GM23248 (cell line): ENCODE data around the gene RAB36. TPM values are rescaled to one million over a fixed set of nuclear protein-coding genes. Genes with fewer than 3 reads are reported as not detected.

Experiments
- DNase-seq: peaks from one replicate; pipeline ENCODE4 v3.0.0-alpha.2; 2015
- H2AFZ ChIP-seq: fragments of 200-600 bp; sonication (generic); 2 replicates; pipeline ENCODE4 v1.6.1; 2016; ENCODE audit warnings: antibody characterized with exemption
- H3F3A ChIP-seq: fragments of 200-600 bp; sonication (generic); 2 replicates; pipeline ENCODE4 v1.6.1; 2016; ENCODE audit warnings: mild to moderate bottlenecking, antibody characterized with exemption, mixed run types; ENCODE audit not compliant: insufficient read depth
- H3K27ac ChIP-seq: fragments of 200-600 bp; sonication (generic); 2 replicates; pipeline ENCODE4 v1.5.1; 2016; ENCODE audit warnings: mild to moderate bottlenecking
- H3K27me3 ChIP-seq: fragments of 200-600 bp; sonication (generic); replicated peaks from 2 replicates; pipeline ENCODE4 v1.6.1; 2016; ENCODE audit warnings: mild to moderate bottlenecking; ENCODE audit not compliant: insufficient read depth
- H3K36me3 ChIP-seq: fragments of 200-600 bp; sonication (generic); 2 replicates; pipeline ENCODE4 v1.6.1; 2016; ENCODE audit warnings: low read depth, mild to moderate bottlenecking
- H3K4me1 ChIP-seq: fragments of 200-600 bp; sonication (generic); 2 replicates; pipeline ENCODE4 v1.6.1; 2016; ENCODE audit warnings: mild to moderate bottlenecking; ENCODE audit not compliant: insufficient read depth
- H3K4me2 ChIP-seq: fragments of 200-600 bp; sonication (generic); one replicate; pipeline ENCODE4 v1.6.1; 2016; ENCODE audit warnings: mild to moderate bottlenecking; ENCODE audit not compliant: unreplicated experiment
- H3K4me3 ChIP-seq: fragments of 200-600 bp; sonication (generic); 2 replicates; pipeline ENCODE4 v1.5.1; 2016; ENCODE audit warnings: mild to moderate bottlenecking
- H3K79me2 ChIP-seq: fragments of 200-600 bp; sonication (generic); 2 replicates; pipeline ENCODE4 v1.6.1; 2016; ENCODE audit warnings: mild to moderate bottlenecking; ENCODE audit not compliant: insufficient read depth
- H3K9ac ChIP-seq: fragments of 200-600 bp; sonication (generic); 2 replicates; pipeline ENCODE4 v1.6.1; 2016; ENCODE audit warnings: mild to moderate bottlenecking
- H3K9me2 ChIP-seq: fragments of 200-600 bp; sonication (generic); 2 replicates; pipeline ENCODE4 v1.6.1; 2016; ENCODE audit warnings: mixed run types, mild to moderate bottlenecking, moderate library complexity; ENCODE audit not compliant: insufficient read depth
- H3K9me3 ChIP-seq: fragments of 200-600 bp; sonication (generic); one replicate; pipeline ENCODE4 v1.6.1; 2017; ENCODE audit warnings: low read depth
- H4K20me1 ChIP-seq: fragments of 200-600 bp; sonication (generic); 2 replicates; pipeline ENCODE4 v1.6.0; 2016; ENCODE audit not compliant: insufficient read depth
- EZH2 ChIP-seq: fragments of 200-600 bp; sonication (generic); IDR thresholded peaks from 2 replicates; pipeline ENCODE4 v1.6.1; 2018; ENCODE audit warnings: antibody characterized with exemption, mild to moderate bottlenecking; ENCODE audit not compliant: insufficient read depth, poor library complexity, severe bottlenecking
- EZH2phosphoT487 ChIP-seq: fragments of 200-600 bp; sonication (generic); IDR thresholded peaks from 2 replicates; pipeline ENCODE4 v1.6.1; 2018; ENCODE audit warnings: antibody characterized with exemption, moderate library complexity, mild to moderate bottlenecking, low read depth; ENCODE audit not compliant: insufficient read depth
- WGBS, 2 experiments: methylation state at CpG; one replicate each; pipeline ENCODE4 v1.1.6; 2015 to 2017; ENCODE audit warnings: low lambda C conversion rate in 2 of 2, low coverage in 1 of 2; ENCODE audit errors: missing lambda C conversion rate in 2 of 2; 5-methylcytosine and 5-hydroxymethylcytosine counted together
- in situ Hi-C: fragments of 300-500 bp; cut with MboI; formaldehyde crosslinking; loops from 2 replicates; pipeline ENCODE4 v1.15.0; 2020
- polyA plus RNA-seq: library from polyadenylated mRNA; unstranded; fragments of >200 nt; fragmentation: Nextera tagmentation; extraction: Ambion mirVana; gene quantifications from 2 replicates; pipeline ENCODE4 v1.2.1, GENCODE V29; 2016
- total RNA-seq: library from RNA; depleted of rRNA; stranded (reverse); fragments of >200 nt; shearing (Covaris generic); gene quantifications from 2 replicates; pipeline ENCODE4 v1.2.3, GENCODE V29; 2014

The RAB36 gene
- total and polyA plus RNA-seq, 2 experiments from 2014 or later: 3.5 to 6.8 TPM

GRCh38 chr22:23158516-23159290 lies 13.4 kb downstream of the RAB36 start:
- in situ Hi-C loops: no loop called here
- H3F3A ChIP-seq: no peaks in the 10 kb centered on the region
- 86% methylated on average over 14 of the region's 14 CpGs for WGBS, 2 experiments

GRCh38 chr22:23159291-23159630 lies 14.0 kb downstream of the RAB36 start:
- Histone ChIP-seq H3K79me2 (no peaks in the 10 kb centered on the region), H3F3A (no peaks in the 10 kb centered on the region), H4K20me1 (no peaks in the 10 kb centered on the region), H3K27me3 (no peaks in the 10 kb centered on the region), H2AFZ (no peak overlapping the region), H3K4me3 (no peak overlapping the region), H3K9me3 (no peaks in the 10 kb centered on the region), H3K4me1 (no peaks in the 10 kb centered on the region), H3K27ac (no peak overlapping the region), H3K9ac (no peak overlapping the region), H3K36me3 (no peaks in the 10 kb centered on the region), H3K4me2 (no peak overlapping the region), H3K9me2 (no peaks in the 10 kb centered on the region)
- no peak for DNase-seq
- in situ Hi-C loops: no loop called here
- no peak for TF ChIP-seq EZH2phosphoT487
- no peak for TF ChIP-seq EZH2
- 97 to 98% methylated on average over 6 of the region's 6 CpGs for WGBS, 2 experiments

More at GRCh38 chr22:23158516-23159290, 13.4 kb downstream of the RAB36 start:
- H3K9me3 ChIP-seq: no peaks in the 10 kb centered on the region
- H3K9ac ChIP-seq: no peak overlapping the region
- H3K27me3 ChIP-seq: no peaks in the 10 kb centered on the region
- no peak overlapping the region for H2AFZ ChIP-seq
- no peaks in the 10 kb centered on the region for H3K4me1 ChIP-seq
- H3K9me2 ChIP-seq: no peaks in the 10 kb centered on the region
- H3K4me3 ChIP-seq: no peak overlapping the region
- H3K4me2 ChIP-seq: no peak overlapping the region
- no peak overlapping the region for H3K27ac ChIP-seq
- H3K36me3 ChIP-seq: no peaks in the 10 kb centered on the region
- no peaks in the 10 kb centered on the region for H4K20me1 ChIP-seq
- TF ChIP-seq EZH2: no peak
- no peak for TF ChIP-seq EZH2phosphoT487
- no peaks in the 10 kb centered on the region for H3K79me2 ChIP-seq
- no peak for DNase-seq

- Histone ChIP-seq H3K36me3 (no peaks in the 10 kb centered on the region), H3F3A (no peaks in the 10 kb centered on the region), H3K4me3 (no peak overlapping the region), H3K9me3 (no peaks in the 10 kb centered on the region), H3K4me1 (no peaks in the 10 kb centered on the region), H3K27me3 (no peaks in the 10 kb centered on the region), H2AFZ (no peak overlapping the region), H4K20me1 (no peaks in the 10 kb centered on the region), H3K79me2 (no peaks in the 10 kb centered on the region), H3K4me2 (no peak overlapping the region), H3K9me2 (no peaks in the 10 kb centered on the region), H3K9ac (no peak overlapping the region), H3K27ac (no peak overlapping the region)
- in situ Hi-C loops: no loop called here
- 92 to 95% methylated on average over 4 of the region's 4 CpGs for WGBS, 2 experiments
- TF ChIP-seq EZH2: no peak
- TF ChIP-seq EZH2phosphoT487: no peak
- DNase-seq: no peak
Observed at GRCh38 chr22:23161029-23161428, 15.8 kb downstream of the RAB36 start.

GRCh38 chr22:23161574-23161973 lies 16.3 kb downstream of the RAB36 start:
- Histone ChIP-seq H3K27ac (no peak overlapping the region), H4K20me1 (no peaks in the 10 kb centered on the region), H3K9me3 (no peaks in the 10 kb centered on the region), H3K4me2 (no peak overlapping the region), H3K36me3 (no peaks in the 10 kb centered on the region), H3K27me3 (no peaks in the 10 kb centered on the region), H2AFZ (no peak overlapping the region), H3K9ac (no peak overlapping the region), H3K9me2 (no peaks in the 10 kb centered on the region), H3K79me2 (no peaks in the 10 kb centered on the region), H3F3A (no peaks in the 10 kb centered on the region), H3K4me3 (no peak overlapping the region), H3K4me1 (no peaks in the 10 kb centered on the region)
- in situ Hi-C loops: no loop called here
- no peak for DNase-seq
- TF ChIP-seq EZH2phosphoT487: no peak
- TF ChIP-seq EZH2: no peak
- 88% methylated on average over 13 of the region's 13 CpGs for WGBS, 2 experiments

- WGBS, 2 experiments: 40 to 44% methylated on average over 7 to 8 of the region's 8 CpGs
- no peak overlapping the region for H3K27ac ChIP-seq
- no peak overlapping the region for H3K4me2 ChIP-seq
- no peak overlapping the region for H3K9ac ChIP-seq
- H3F3A ChIP-seq: no peaks in the 10 kb centered on the region
- H3K9me3 ChIP-seq: no peaks in the 10 kb centered on the region
- no peaks in the 10 kb centered on the region for H3K36me3 ChIP-seq
- TF ChIP-seq EZH2phosphoT487 (no peak), EZH2 (no peak)
- DNase-seq: peak; percentile 26
- H3K4me3 ChIP-seq: no peak overlapping the region
- no peaks in the 10 kb centered on the region for H4K20me1 ChIP-seq
- no peaks in the 10 kb centered on the region for H3K4me1 ChIP-seq
- no peaks in the 10 kb centered on the region for H3K27me3 ChIP-seq
- in situ Hi-C loops: no loop called here
- H2AFZ ChIP-seq: no peak overlapping the region
- no peaks in the 10 kb centered on the region for H3K79me2 ChIP-seq
- no peaks in the 10 kb centered on the region for H3K9me2 ChIP-seq
Observed at GRCh38 chr22:23163665-23164064, 18.4 kb downstream of the RAB36 start.
